ENCODE data around the gene RPL7L1.
A peak's percentile ranks its signal among the peaks of the same experiment; 100 is the strongest.
"Not testable (repeated sequence)": the region's sequence is repeated elsewhere in the genome, so short reads cannot be mapped to it uniquely, and the experiment has no call there.

Gene RPL7L1

GRCh38 chr6:42899871-42900270 is 20.5 kb downstream of the RPL7L1 start:
- Histone ChIP-seq H3K4me3 (ENCODE audit: low read depth, low read length) (no peak overlapping the region), H3K4me1 (peaks cover 20% of the 10 kb centered on the region), H3K9me3 (no peaks in the 10 kb centered on the region), H3K27me3 (no peaks in the 10 kb centered on the region), H3K36me3 (no peaks in the 10 kb centered on the region)
- TF ChIP-seq, protein P1, sequence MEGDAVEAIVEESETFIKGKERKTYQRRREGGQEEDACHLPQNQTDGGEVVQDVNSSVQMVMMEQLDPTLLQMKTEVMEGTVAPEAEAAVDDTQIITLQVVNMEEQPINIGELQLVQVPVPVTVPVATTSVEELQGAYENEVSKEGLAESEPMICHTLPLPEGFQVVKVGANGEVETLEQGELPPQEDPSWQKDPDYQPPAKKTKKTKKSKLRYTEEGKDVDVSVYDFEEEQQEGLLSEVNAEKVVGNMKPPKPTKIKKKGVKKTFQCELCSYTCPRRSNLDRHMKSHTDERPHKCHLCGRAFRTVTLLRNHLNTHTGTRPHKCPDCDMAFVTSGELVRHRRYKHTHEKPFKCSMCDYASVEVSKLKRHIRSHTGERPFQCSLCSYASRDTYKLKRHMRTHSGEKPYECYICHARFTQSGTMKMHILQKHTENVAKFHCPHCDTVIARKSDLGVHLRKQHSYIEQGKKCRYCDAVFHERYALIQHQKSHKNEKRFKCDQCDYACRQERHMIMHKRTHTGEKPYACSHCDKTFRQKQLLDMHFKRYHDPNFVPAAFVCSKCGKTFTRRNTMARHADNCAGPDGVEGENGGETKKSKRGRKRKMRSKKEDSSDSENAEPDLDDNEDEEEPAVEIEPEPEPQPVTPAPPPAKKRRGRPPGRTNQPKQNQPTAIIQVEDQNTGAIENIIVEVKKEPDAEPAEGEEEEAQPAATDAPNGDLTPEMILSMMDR (IDR thresholded peaks at IDR 0.05; ENCODE audit: low read depth, low read length): no peak
- DNase-seq: no peak

DNA sequence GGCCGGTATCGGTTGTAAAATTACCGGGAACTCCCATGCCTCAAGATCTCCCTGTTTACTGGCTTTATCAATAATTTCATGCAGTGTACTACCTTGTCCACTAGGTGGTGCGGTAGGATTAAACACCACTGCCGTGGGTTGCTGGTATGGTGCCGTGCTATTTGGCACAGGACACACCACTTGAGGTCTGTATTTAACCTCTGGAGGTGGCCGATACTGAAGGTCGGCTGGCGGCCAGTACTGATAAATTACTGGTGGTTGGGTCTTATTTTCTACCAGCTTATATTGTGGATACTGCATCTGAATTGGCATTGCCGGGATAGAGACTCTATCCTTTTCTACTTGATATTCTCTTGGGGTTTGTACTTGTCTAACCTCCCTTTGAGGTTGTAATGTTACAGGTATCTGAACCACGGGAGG is 22.1 kb downstream of the RPL7L1 start:
- Histone ChIP-seq H3K36me3 (no peaks in the 10 kb centered on the region), H3K27me3 (no peaks in the 10 kb centered on the region), H3K4me1 (peaks cover 16% of the 10 kb centered on the region), H3K9me3 (no peaks in the 10 kb centered on the region), H3K4me3 (ENCODE audit: low read depth, low read length) (peak overlapping the region; percentile 56)
- TF ChIP-seq, protein P1 (IDR thresholded peaks at IDR 0.05; ENCODE audit: low read depth, low read length): peak; percentile 86
- peak; percentile 83 for DNase-seq

DNA sequence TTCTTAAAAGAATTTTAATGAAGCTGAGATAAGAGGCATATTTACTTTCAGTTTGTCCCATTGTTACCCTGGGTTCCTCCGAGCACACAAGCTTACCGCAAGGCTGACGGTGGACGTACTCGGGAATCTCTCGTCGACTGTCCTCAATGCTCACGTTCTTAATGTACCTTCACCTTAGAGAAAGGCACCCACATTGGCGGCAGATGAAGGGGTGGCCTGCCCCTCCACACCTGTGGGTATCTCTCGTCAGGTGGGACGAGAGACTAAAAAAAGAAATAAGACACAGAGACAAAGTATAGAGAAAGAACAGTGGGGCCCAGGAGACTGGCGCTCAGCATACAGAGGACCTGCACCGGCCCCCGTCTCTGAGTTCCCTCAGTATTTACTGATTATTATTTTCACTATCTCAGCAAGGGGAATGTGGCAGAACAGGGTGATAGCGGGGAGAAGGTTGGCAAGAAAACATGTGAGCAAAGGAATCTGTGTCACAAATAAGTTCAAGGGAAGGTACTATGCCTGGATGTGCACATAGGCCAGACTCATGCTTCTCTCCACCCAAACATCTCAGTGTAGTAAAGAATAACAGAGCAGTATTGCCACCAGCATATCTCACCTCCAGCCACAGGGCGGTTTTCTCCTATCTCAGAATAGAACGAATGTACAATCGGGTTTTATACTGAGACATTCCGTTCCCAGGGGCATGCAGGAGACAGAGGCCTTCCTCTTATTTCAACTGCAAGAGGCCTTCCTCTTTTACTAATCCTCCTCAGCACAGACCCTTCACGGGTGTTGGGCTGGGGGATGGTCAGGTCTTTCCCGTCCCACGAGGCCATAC is 23.2 kb downstream of the RPL7L1 start:
- Histone ChIP-seq H3K4me3 (ENCODE audit: low read depth, low read length) (peak overlapping the region; percentile 56), H3K4me1 (peaks cover 13% of the 10 kb centered on the region)
- not testable (repeated sequence) for H3K27me3 ChIP-seq, DNase-seq, H3K9me3 ChIP-seq, H3K36me3 ChIP-seq

- no peaks in the 10 kb centered on the region for H3K36me3 ChIP-seq
- H3K27me3 ChIP-seq: no peaks in the 10 kb centered on the region
- no peak for DNase-seq
- TF ChIP-seq, protein P1 (IDR thresholded peaks at IDR 0.05; ENCODE audit: low read depth, low read length): no peak
- H3K4me3 ChIP-seq (ENCODE audit: low read depth, low read length): no peak overlapping the region
- peaks cover 11% of the 10 kb centered on the region for H3K4me1 ChIP-seq
- H3K9me3 ChIP-seq: no peaks in the 10 kb centered on the region
Observed at GRCh38 chr6:42904467-42904866, 25.1 kb downstream of the RPL7L1 start.

DNA sequence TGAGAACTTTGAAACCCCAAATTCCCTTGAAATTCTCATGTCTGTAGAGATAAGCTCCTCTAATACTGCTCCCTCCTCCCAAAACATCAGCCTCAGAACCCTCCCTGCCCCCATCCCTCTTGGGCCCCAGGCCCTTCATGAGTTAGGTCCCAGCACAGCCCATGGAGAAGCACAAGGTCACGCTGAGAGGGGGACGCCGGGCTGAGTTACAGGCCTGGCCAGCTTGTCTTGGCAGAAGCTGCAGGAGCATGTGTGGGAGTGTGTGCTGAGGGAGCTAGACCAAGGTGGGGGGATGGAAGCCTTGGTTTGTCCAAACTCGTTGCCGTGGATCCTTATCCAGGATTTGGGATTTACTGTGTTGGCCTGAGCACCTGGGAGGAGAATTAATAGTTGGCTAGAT is 27.9 kb downstream of the RPL7L1 start:
- H3K36me3 ChIP-seq: no peaks in the 10 kb centered on the region
- TF ChIP-seq, protein P1 (IDR thresholded peaks at IDR 0.05; ENCODE audit: low read depth, low read length): no peak
- no peaks in the 10 kb centered on the region for H3K27me3 ChIP-seq
- no peak overlapping the region for H3K4me3 ChIP-seq (ENCODE audit: low read depth, low read length)
- peaks cover 4% of the 10 kb centered on the region; the same call in 1 of the 2 replicates for H3K4me1 ChIP-seq
- H3K9me3 ChIP-seq: no peaks in the 10 kb centered on the region
- no peak for DNase-seq

- H3K9me3 ChIP-seq: no peaks in the 10 kb centered on the region
- no peak overlapping the region for H3K4me3 ChIP-seq (ENCODE audit: low read depth, low read length)
- TF ChIP-seq, protein P1 (IDR thresholded peaks at IDR 0.05; ENCODE audit: low read depth, low read length): no peak
- no peaks in the 10 kb centered on the region for H3K27me3 ChIP-seq
- H3K36me3 ChIP-seq: no peaks in the 10 kb centered on the region
- H3K4me1 ChIP-seq: no peaks in the 10 kb centered on the region
- no peak for DNase-seq
Observed at GRCh38 chr6:42909835-42910234, 30.4 kb downstream of the RPL7L1 start.
